Neural progenitor cell (in vitro differentiated cells): ENCODE data around the gene FBXL17. TPM values are rescaled to one million over a fixed set of nuclear protein-coding genes. Genes with fewer than 3 reads are reported as not detected.

Experiments
- DNase-seq: peaks from one replicate; pipeline ENCODE4 v3.0.0-alpha.2; 2016; ENCODE audit warnings: low spot score
- H2AFZ ChIP-seq: fragments of 200-600 bp; sonication (generic); replicated peaks from 2 replicates; pipeline ENCODE4 v1.6.1; 2016; ENCODE audit warnings: antibody characterized with exemption
- H3F3A ChIP-seq: fragments of 200-600 bp; sonication (generic); 2 replicates; pipeline ENCODE4 v1.6.1; 2016; ENCODE audit warnings: antibody characterized with exemption, low read depth
- H3K27ac ChIP-seq: fragments of 200-600 bp; sonication (generic); 2 replicates; pipeline ENCODE4 v1.5.1; 2016; ENCODE audit warnings: mild to moderate bottlenecking
- H3K27me3 ChIP-seq: fragments of 200-600 bp; sonication (generic); 2 replicates; pipeline ENCODE4 v1.6.1; 2016; ENCODE audit warnings: mild to moderate bottlenecking, moderate library complexity
- H3K36me3 ChIP-seq: fragments of 200-600 bp; sonication (generic); 2 replicates; pipeline ENCODE4 v1.5.1; 2016
- H3K4me1 ChIP-seq: fragments of 200-600 bp; sonication (generic); 2 replicates; pipeline ENCODE4 v1.6.1; 2016; ENCODE audit warnings: mixed run types
- H3K4me2 ChIP-seq: fragments of 200-600 bp; sonication (generic); 2 replicates; pipeline ENCODE4 v1.6.1; 2016
- H3K4me3 ChIP-seq: fragments of 200-600 bp; sonication (generic); 2 replicates; pipeline ENCODE4 v1.5.1; 2016
- H3K79me2 ChIP-seq: fragments of 200-600 bp; sonication (generic); 2 replicates; pipeline ENCODE4 v1.6.1; 2016; ENCODE audit warnings: low read depth
- H3K9ac ChIP-seq: fragments of 200-600 bp; sonication (generic); 2 replicates; pipeline ENCODE4 v1.6.1; 2016
- H3K9me3 ChIP-seq: fragments of 200-600 bp; sonication (generic); 2 replicates; pipeline ENCODE4 v1.5.1; 2016; ENCODE audit warnings: low read depth
- H4K20me1 ChIP-seq: fragments of 200-600 bp; sonication (generic); 2 replicates; pipeline ENCODE4 v1.6.1; 2016; ENCODE audit warnings: low read depth
- H3K27ac Mint-ChIP-seq: 3 replicates; pipeline ENCODE4 v1.8.0; 2021; ENCODE audit warnings: mixed read lengths
- H3K27me3 Mint-ChIP-seq: 2 replicates; pipeline ENCODE4 v1.8.0; 2022; ENCODE audit warnings: low read depth, mild to moderate bottlenecking, inconsistent platforms, moderate library complexity, mixed read lengths; ENCODE audit not compliant: insufficient read depth
- H3K36me3 Mint-ChIP-seq: 3 replicates; pipeline ENCODE4 v1.8.0; 2021; ENCODE audit warnings: mixed read lengths
- H3K4me1 Mint-ChIP-seq: 3 replicates; pipeline ENCODE4 v1.8.0; 2021; ENCODE audit warnings: mixed read lengths
- H3K4me3 Mint-ChIP-seq: 3 replicates; pipeline ENCODE4 v1.8.0; 2021; ENCODE audit warnings: mild to moderate bottlenecking, moderate library complexity, mixed read lengths
- H3K9me3 Mint-ChIP-seq: 3 replicates; pipeline ENCODE4 v1.8.0; 2020; ENCODE audit warnings: mixed read lengths
- CTCF ChIP-seq: fragments of 200-600 bp; sonication (generic); IDR thresholded peaks from 2 replicates; pipeline ENCODE4 v1.5.1; 2017; ENCODE audit warnings: antibody characterized with exemption, mild to moderate bottlenecking
- EZH2 ChIP-seq: fragments of 200-600 bp; sonication (generic); IDR thresholded peaks from 2 replicates; pipeline ENCODE4 v1.6.1; 2017; ENCODE audit warnings: antibody characterized with exemption, mild to moderate bottlenecking, moderate library complexity
- EZH2phosphoT487 ChIP-seq: fragments of 200-600 bp; sonication (generic); IDR thresholded peaks from 2 replicates; pipeline ENCODE4 v1.6.1; 2017; ENCODE audit warnings: antibody characterized with exemption
- total RNA-seq: library from RNA; depleted of rRNA; stranded (reverse); fragments of >200 nt; gene quantifications from 2 replicates; pipeline ENCODE4 v1.2.3, GENCODE V29; 2015; ENCODE audit warnings: low replicate concordance

FBXL17 gene
- total RNA-seq, 1 donor from 2014 or later, result 7.6 TPM

- Mint-ChIP-seq H3K4me3 (no peak overlapping the region), H3K36me3 (no peaks in the 10 kb centered on the region), H3K4me1 (peaks cover 3% of the 10 kb centered on the region), H3K9me3 (no peaks in the 10 kb centered on the region), H3K27me3 (no peaks in the 10 kb centered on the region), H3K27ac (no peak overlapping the region)
- Histone ChIP-seq H3K4me3 (no peak overlapping the region), H3K9me3 (no peaks in the 10 kb centered on the region), H3K27me3 (no peaks in the 10 kb centered on the region), H4K20me1 (no peaks in the 10 kb centered on the region), H3K36me3 (no peaks in the 10 kb centered on the region), H3K79me2 (no peaks in the 10 kb centered on the region), H3F3A (no peaks in the 10 kb centered on the region), H3K4me1 (no peaks in the 10 kb centered on the region), H3K4me2 (no peak overlapping the region), H3K9ac (no peak overlapping the region), H3K27ac (no peak overlapping the region), H2AFZ (no peak overlapping the region)
- no peak for TF ChIP-seq EZH2
- DNase-seq, result no peak
Measured at GRCh38 chr5:108122702-108123101, 259.2 kb downstream of the FBXL17 start.

- no peaks in the 10 kb centered on the region for H3K36me3 Mint-ChIP-seq
- TF ChIP-seq EZH2phosphoT487 (no peak), EZH2 (no peak), CTCF (no peak)
- peaks cover 7% of the 10 kb centered on the region for H3K4me1 Mint-ChIP-seq
- H3F3A ChIP-seq, result no peaks in the 10 kb centered on the region
- no peaks in the 10 kb centered on the region for H3K27me3 ChIP-seq
- no peaks in the 10 kb centered on the region for H4K20me1 ChIP-seq
- H3K27ac Mint-ChIP-seq, result no peak overlapping the region
- H3K4me2 ChIP-seq, result no peak overlapping the region
- no peak overlapping the region for H2AFZ ChIP-seq
- peaks cover 7% of the 10 kb centered on the region for H3K4me1 ChIP-seq
- no peaks in the 10 kb centered on the region for H3K79me2 ChIP-seq
- no peaks in the 10 kb centered on the region for H3K9me3 Mint-ChIP-seq
- no peak overlapping the region for H3K4me3 ChIP-seq
- H3K36me3 ChIP-seq, result no peaks in the 10 kb centered on the region
- no peak for DNase-seq
- H3K27ac ChIP-seq, result no peak overlapping the region
- H3K27me3 Mint-ChIP-seq, result no peaks in the 10 kb centered on the region
- H3K4me3 Mint-ChIP-seq, result no peak overlapping the region
- no peak overlapping the region for H3K9ac ChIP-seq
- H3K9me3 ChIP-seq, result no peaks in the 10 kb centered on the region
Measured at GRCh38 chr5:108118813-108119514, 262.9 kb downstream of the FBXL17 start.

GRCh38 chr5:108115673-108116072 is 266.2 kb downstream of the FBXL17 start:
- no peaks in the 10 kb centered on the region for H3K79me2 ChIP-seq
- no peak overlapping the region for H3K4me3 ChIP-seq
- Mint-ChIP-seq H3K9me3 (peaks cover 16% of the 10 kb centered on the region), H3K4me3 (no peak overlapping the region), H3K36me3 (peaks cover 8% of the 10 kb centered on the region), H3K27me3 (no peaks in the 10 kb centered on the region), H3K4me1 (peaks cover 17% of the 10 kb centered on the region), H3K27ac (no peak overlapping the region)
- no peak overlapping the region for H3K4me2 ChIP-seq
- peaks cover 17% of the 10 kb centered on the region for H3K4me1 ChIP-seq
- no peak overlapping the region for H2AFZ ChIP-seq
- no peaks in the 10 kb centered on the region for H4K20me1 ChIP-seq
- H3K36me3 ChIP-seq, result no peaks in the 10 kb centered on the region
- no peak for TF ChIP-seq EZH2
- TF ChIP-seq EZH2phosphoT487, result no peak
- TF ChIP-seq CTCF, result no peak
- H3K27me3 ChIP-seq, result no peaks in the 10 kb centered on the region
- DNase-seq, result no peak
- H3K9me3 ChIP-seq, result no peaks in the 10 kb centered on the region
- H3F3A ChIP-seq, result peaks cover 4% of the 10 kb centered on the region
- H3K9ac ChIP-seq, result no peak overlapping the region
- no peak overlapping the region for H3K27ac ChIP-seq

DNA sequence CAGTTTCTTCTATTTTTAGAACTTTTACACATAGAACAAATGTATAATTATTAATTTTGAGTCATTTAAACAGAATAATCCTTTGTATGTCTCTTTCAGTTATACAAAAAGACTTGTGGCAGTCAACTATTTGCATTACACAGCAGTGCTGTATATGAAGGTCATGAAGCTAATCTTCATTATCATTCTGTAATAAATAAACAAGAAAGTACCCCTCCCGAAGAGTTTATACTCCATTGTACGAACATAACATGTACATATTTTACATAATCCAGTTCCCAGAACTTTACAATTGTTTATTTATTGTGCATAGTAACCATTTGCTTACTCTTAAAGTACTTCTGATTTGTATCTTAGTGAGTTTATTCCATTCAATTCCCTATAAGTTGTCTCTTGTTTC is 267.9 kb downstream of the FBXL17 start:
- Histone ChIP-seq H3K79me2 (no peaks in the 10 kb centered on the region), H3F3A (peaks cover 14% of the 10 kb centered on the region), H3K4me3 (no peak overlapping the region), H3K9ac (no peak overlapping the region), H3K4me1 (peaks cover 25% of the 10 kb centered on the region), H3K36me3 (no peaks in the 10 kb centered on the region), H4K20me1 (no peaks in the 10 kb centered on the region), H3K27ac (no peak overlapping the region), H3K9me3 (no peaks in the 10 kb centered on the region), H3K27me3 (no peaks in the 10 kb centered on the region), H3K4me2 (no peak overlapping the region), H2AFZ (no peak overlapping the region)
- TF ChIP-seq EZH2phosphoT487, result no peak
- TF ChIP-seq EZH2, result no peak
- no peak for TF ChIP-seq CTCF
- H3K36me3 Mint-ChIP-seq, result peaks cover 8% of the 10 kb centered on the region
- H3K4me1 Mint-ChIP-seq, result peaks cover 25% of the 10 kb centered on the region
- H3K27ac Mint-ChIP-seq, result no peak overlapping the region
- H3K27me3 Mint-ChIP-seq, result no peaks in the 10 kb centered on the region
- no peak overlapping the region for H3K4me3 Mint-ChIP-seq
- H3K9me3 Mint-ChIP-seq, result peaks cover 16% of the 10 kb centered on the region
- DNase-seq, result no peak
